ENCODE data around the gene TAF11. TPM values are rescaled to one million over a fixed set of nuclear protein-coding genes. Genes with fewer than 3 reads are reported as not detected.

TAF11 gene
- total and polyA plus RNA-seq, 8 donors: 22.6 to 52.1 (median 49.9) TPM

DNA sequence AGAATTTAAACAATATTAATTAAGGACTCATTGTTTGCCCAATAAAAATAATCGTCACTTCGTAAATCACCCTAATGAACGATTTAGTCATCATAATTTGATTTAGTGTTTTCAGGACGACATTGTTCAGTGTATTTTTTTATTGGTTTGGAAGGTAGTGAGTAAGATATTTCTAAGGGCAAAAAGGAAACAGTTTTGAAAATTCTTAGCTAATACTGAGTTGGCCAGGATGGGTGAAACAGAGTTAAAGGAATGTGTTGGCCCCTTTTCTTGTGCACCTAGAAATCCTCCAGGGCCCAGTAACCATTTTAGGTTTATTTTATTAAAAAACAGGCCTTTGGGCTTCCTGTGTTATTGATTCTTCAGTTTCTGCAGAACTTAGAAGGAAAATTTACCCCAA lies 26.5 kb upstream of the TAF11 start:
- intact Hi-C loops (cut with DNase I): no loop called here
- peaks cover 0 to 11% of the 10 kb centered on the region in 2 donors for H3K4me1 ChIP-seq
- H3K27ac ChIP-seq: no peak overlapping the region
- DNase-seq: no peak
- no peaks in the 10 kb centered on the region for H3K9me3 ChIP-seq
- H3K27me3 ChIP-seq: no peaks in the 10 kb centered on the region
- no peak for ATAC-seq
- no peak for TF ChIP-seq CTCF (IDR thresholded peaks at IDR 0.05)
- H3K36me3 ChIP-seq: peaks cover 0 to 4% of the 10 kb centered on the region in 2 donors
- H3K4me3 ChIP-seq: no peak overlapping the region

DNA sequence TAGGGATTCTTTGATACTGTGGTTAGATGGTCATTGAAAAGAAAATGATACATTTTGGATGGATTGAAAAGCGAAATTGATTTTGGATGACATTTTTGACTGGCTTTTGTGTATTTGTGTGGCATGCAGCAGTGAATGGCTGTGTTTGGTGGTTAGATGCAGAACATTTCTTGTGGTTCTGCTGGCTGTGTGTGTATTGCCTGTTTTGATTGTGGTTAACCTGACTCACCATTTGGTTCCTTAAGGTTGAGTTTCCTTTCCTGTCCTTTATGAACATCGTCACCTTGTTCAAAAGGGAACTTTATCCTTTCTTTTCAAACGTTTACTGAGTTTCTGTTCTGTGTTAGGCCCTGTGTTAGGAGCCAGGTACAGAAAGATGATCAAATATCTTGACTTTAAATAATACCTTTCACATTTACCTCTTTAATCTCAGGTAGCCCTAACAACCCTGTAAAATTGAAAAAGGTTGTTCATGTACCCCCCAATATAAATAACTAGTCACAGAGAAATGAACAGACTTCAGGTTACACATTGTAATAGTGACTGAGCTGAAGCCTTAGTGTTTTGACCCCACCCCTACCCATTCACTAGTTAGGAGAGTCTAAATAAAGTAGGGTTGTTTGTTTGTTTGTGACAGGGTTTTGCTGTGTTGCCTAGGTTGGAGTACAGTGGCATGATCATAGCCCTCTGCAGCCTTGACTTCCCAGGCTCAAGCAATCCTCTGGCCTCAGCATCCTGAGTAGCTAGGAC lies 25.0 kb upstream of the TAF11 start:
- no peaks in the 10 kb centered on the region for H3K9me3 ChIP-seq
- H3K4me3 ChIP-seq: no peak overlapping the region
- TF ChIP-seq CTCF (IDR thresholded peaks at IDR 0.05): no peak
- intact Hi-C loops (cut with DNase I): no loop called here
- H3K36me3 ChIP-seq: no peaks in the 10 kb centered on the region
- no peak overlapping the region for H3K27ac ChIP-seq
- H3K4me1 ChIP-seq: peaks cover 0 to 11% of the 10 kb centered on the region in 2 donors
- H3K27me3 ChIP-seq: no peaks in the 10 kb centered on the region
- ATAC-seq: no peak
- no peak for DNase-seq

- DNase-seq (no peak), ATAC-seq (no peak)
- no peak overlapping the region for H3K27ac ChIP-seq
- no peak for TF ChIP-seq CTCF (IDR thresholded peaks at IDR 0.05)
- H3K9me3 ChIP-seq: no peaks in the 10 kb centered on the region
- peaks cover 0 to 16% of the 10 kb centered on the region in 2 donors for H3K4me1 ChIP-seq
- no peak overlapping the region for H3K4me3 ChIP-seq
- H3K27me3 ChIP-seq: no peaks in the 10 kb centered on the region
- H3K36me3 ChIP-seq: no peaks in the 10 kb centered on the region
- intact Hi-C loops (cut with DNase I): no loop called here
Measured at GRCh38 chr6:34911822-34912221, 24.0 kb upstream of the TAF11 start.

- Histone ChIP-seq H3K9me3 (no peaks in the 10 kb centered on the region), H3K27ac (no peak overlapping the region), H3K27me3 (no peaks in the 10 kb centered on the region), H3K4me1 (peaks cover 0 to 28% of the 10 kb centered on the region in 2 donors), H3K36me3 (no peaks in the 10 kb centered on the region), H3K4me3 (no peak overlapping the region)
- DNase-seq: no peak
- TF ChIP-seq CTCF (IDR thresholded peaks at IDR 0.05): no peak
- intact Hi-C loops (cut with DNase I): no loop called here
- ATAC-seq: no peak
Measured at GRCh38 chr6:34909320-34909883, 21.6 kb upstream of the TAF11 start.

DNA sequence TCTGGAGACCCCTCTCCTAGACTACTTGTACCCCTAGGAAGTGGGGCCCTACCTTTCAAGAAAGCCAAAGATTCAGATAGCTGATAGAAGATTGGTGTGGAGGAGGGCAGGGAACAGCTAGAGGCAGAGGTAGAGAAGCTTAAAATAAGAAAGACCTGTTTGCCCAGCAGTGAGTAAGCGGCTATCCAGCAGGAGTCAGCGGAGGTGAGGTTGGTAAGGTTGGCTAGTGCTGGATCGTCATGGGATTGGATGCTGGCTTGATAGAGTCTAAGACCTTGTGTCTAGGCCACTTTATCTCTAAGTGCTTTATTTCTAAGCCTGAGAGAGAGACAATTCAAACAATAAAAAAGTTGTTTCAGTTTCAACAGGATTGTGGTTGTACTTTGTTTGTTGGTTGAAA lies 20.4 kb upstream of the TAF11 start:
- TF ChIP-seq CTCF (IDR thresholded peaks at IDR 0.05): no peak
- Histone ChIP-seq H3K4me1 (peaks cover 0 to 27% of the 10 kb centered on the region in 2 donors), H3K4me3 (no peak overlapping the region), H3K9me3 (no peaks in the 10 kb centered on the region), H3K27me3 (no peaks in the 10 kb centered on the region), H3K27ac (no peak overlapping the region), H3K36me3 (no peaks in the 10 kb centered on the region)
- intact Hi-C loops (cut with DNase I): no loop called here
- ATAC-seq (peak; percentile 33), DNase-seq (no peak)
